K562 (cell line): ENCODE measurements around the gene ATP5F1A. TPM values are rescaled to one million over a fixed set of nuclear protein-coding genes. Genes with fewer than 3 reads are reported as not detected.

Source experiments
- ATAC-seq: fragments of 200-7000 bp; cut with Tn5 transposase; 3 replicates; pipeline ENCODE4 v1.9.1; 2020; ENCODE audit warnings: moderate library complexity
- BruUV-seq: library from RNA; stranded (reverse); fragments of 400-500 nt; replicated peaks from 2 replicates; lab custom pipeline; 2021; lab: Mats Ljungman, UMichigan
- CTCF ChIA-PET: fragments of 300-600 bp; formaldehyde crosslinking; extraction: SDS; loops from one replicate; lab custom pipeline; 2021; ENCODE audit warnings: low intra/inter-chr PET ratio; lab: Yijun Ruan, JAX
- POLR2A ChIA-PET: fragments of 300-600, 350-650 bp; sonication (Branson Sonifier 250); formaldehyde crosslinking; extraction: SDS; loops from one replicate; lab custom pipeline; 2021; ENCODE audit warnings: antibody characterized with exemption, inconsistent platforms; lab: Yijun Ruan, JAX
- DNase-seq, 4 experiments: peaks; one replicate each; pipeline versions ENCODE4 v3.0.0 to v3.0.0-alpha.2; 2011 to 2018; ENCODE audit warnings: low spot score in 3 of 4, mixed read lengths in 3 of 4; ENCODE audit errors: extremely low read depth in 1 of 4
- FAIRE-seq: peaks from 2 replicates; lab custom pipeline; 2011; peaks lifted over from hg19 to GRCh38; lab: Jason Lieb, UNC
- H2AFZ ChIP-seq: 2 replicates; pipeline ENCODE4 v1.6.0; 2011; ENCODE audit warnings: low read depth, low read length, control low read depth, inconsistent platforms
- H3K27ac ChIP-seq: fragments of 200-600 bp; 3 replicates; pipeline ENCODE4 v1.8.0; 2011; ENCODE audit warnings: low read depth, mild to moderate bottlenecking, control low read depth, inconsistent platforms, low read length, moderate library complexity, mixed read lengths; ENCODE audit errors: extremely low read depth
- H3K27me3 ChIP-seq, 2 experiments: fragments of 300-600 bp in 1 of 2; 2 replicates in 1 of 2; 3 replicates in 1 of 2; pipeline versions ENCODE4 v1.6.0 to v1.8.0; 2011; ENCODE audit warnings: inconsistent platforms in 2 of 2, low read length in 2 of 2, mild to moderate bottlenecking in 1 of 2, mixed read lengths in 1 of 2, moderate library complexity in 1 of 2; ENCODE audit not compliant: control insufficient read depth in 2 of 2, insufficient read depth in 2 of 2
- H3K36me3 ChIP-seq: fragments of 300-600 bp; 3 replicates; pipeline ENCODE4 v1.8.0; 2011; ENCODE audit warnings: mild to moderate bottlenecking, low read length, inconsistent platforms; ENCODE audit not compliant: control insufficient read depth, insufficient read depth
- H3K4me1 ChIP-seq, 2 experiments: fragments of 200-600 bp in 1 of 2; replicated peaks in 1 of 2; 2 replicates in 1 of 2; 3 replicates in 1 of 2; pipeline versions ENCODE4 v1.5.1 to v1.8.0; 2011; ENCODE audit warnings: inconsistent platforms in 2 of 2, low read length in 2 of 2, mild to moderate bottlenecking in 1 of 2, mixed read lengths in 1 of 2, moderate library complexity in 1 of 2; ENCODE audit not compliant: control insufficient read depth in 2 of 2, insufficient read depth in 2 of 2
- H3K4me2 ChIP-seq: 2 replicates; pipeline ENCODE4 v1.6.1; 2011; ENCODE audit warnings: low read length, control low read depth, inconsistent platforms, mixed read lengths; ENCODE audit not compliant: insufficient read depth
- H3K4me3 ChIP-seq: fragments of 200-600 bp; sonication (generic), shearing (Covaris generic); 2 replicates; pipeline ENCODE4 v1.5.1; 2016; ENCODE audit warnings: control low read depth, inconsistent platforms
- H3K79me2 ChIP-seq: fragments of 200-600 bp; 3 replicates; pipeline ENCODE4 v1.8.0; 2011; ENCODE audit warnings: low read length, inconsistent platforms; ENCODE audit not compliant: control insufficient read depth, insufficient read depth
- H3K9ac ChIP-seq, 2 experiments: 2 replicates each; pipeline versions ENCODE4 v1.6.0 to v1.6.1; 2011; ENCODE audit warnings: low read depth in 2 of 2, low read length in 2 of 2, control low read depth in 1 of 2, inconsistent platforms in 1 of 2, mild to moderate bottlenecking in 1 of 2, mixed read lengths in 1 of 2; ENCODE audit not compliant: insufficient read depth in 1 of 2
- H3K9me1 ChIP-seq: one replicate; pipeline ENCODE4 v1.6.0; 2011; ENCODE audit warnings: inconsistent platforms, mild to moderate bottlenecking, low read length, moderate library complexity; ENCODE audit not compliant: control insufficient read depth, insufficient read depth
- H3K9me3 ChIP-seq: replicated peaks from 2 replicates; pipeline ENCODE4 v1.5.1; 2011; ENCODE audit warnings: low read depth, low read length, inconsistent platforms; ENCODE audit not compliant: control insufficient read depth, insufficient read depth
- H4K20me1 ChIP-seq: replicated peaks from 2 replicates; pipeline ENCODE4 v1.6.1; 2011; ENCODE audit warnings: low read length, inconsistent platforms, mixed read lengths; ENCODE audit not compliant: control insufficient read depth, insufficient read depth
- ATF6 ChIP-seq: sonication (generic); formaldehyde crosslinking; IDR thresholded peaks from 2 replicates; pipeline ENCODE4 v1.4.0; 2020; ENCODE audit warnings: mild to moderate bottlenecking, missing genetic modification reagents
- BCL6 ChIP-seq: fragments of 250-450 bp; sonication (Bioruptor Pico); IDR thresholded peaks from 2 replicates; pipeline ENCODE4 v1.4.0; 2020
- CBX2 ChIP-seq: fragments of 200-600 bp; sonication (generic); IDR thresholded peaks from one replicate; pipeline ENCODE4 v1.6.1; 2012; ENCODE audit warnings: mild to moderate bottlenecking, low read length, inconsistent platforms; ENCODE audit not compliant: insufficient read depth, poor library complexity, severe bottlenecking
- CHD2 ChIP-seq: IDR thresholded peaks from 2 replicates; pipeline ENCODE4 v1.6.1; 2011; ENCODE audit warnings: low read depth, low read length
- HBP1 ChIP-seq: fragments of 450-650 bp; formaldehyde crosslinking; IDR thresholded peaks from 2 replicates; pipeline ENCODE4 v1.4.0; 2022; ENCODE audit warnings: missing genetic modification characterization
- KLF6 ChIP-seq: fragments of 250-450 bp; sonication (Bioruptor Pico); IDR thresholded peaks from 2 replicates; pipeline ENCODE4 v1.4.0; 2020; ENCODE audit warnings: mild to moderate bottlenecking, moderate library complexity, borderline replicate concordance
- ZNF398 ChIP-seq: fragments of 250-450 bp; sonication (Bioruptor Pico); IDR thresholded peaks from 2 replicates; pipeline ENCODE4 v1.8.0; 2021; ENCODE audit warnings: moderate library complexity, mild to moderate bottlenecking, inconsistent platforms
- ZNF408 ChIP-seq: fragments of 250-450 bp; sonication (Bioruptor Pico); IDR thresholded peaks from 2 replicates; pipeline ENCODE4 v1.4.0; 2020; ENCODE audit warnings: low read depth, mild to moderate bottlenecking, moderate library complexity
- ZNF57 ChIP-seq: fragments of 450-650 bp; formaldehyde crosslinking; IDR thresholded peaks from 2 replicates; pipeline ENCODE4 v1.4.0; 2020; ENCODE audit warnings: mild to moderate bottlenecking, moderate library complexity
- WGBS: fragments of 100-300 bp; shearing (Covaris generic); methylation state at CpG from one replicate; pipeline ENCODE4 v1.1.6; 2016; ENCODE audit warnings: low coverage, mixed read lengths; ENCODE audit not compliant: insufficient coverage; ENCODE audit errors: missing lambda C conversion rate; 5-methylcytosine and 5-hydroxymethylcytosine counted together
- in situ Hi-C: fragments of 300-500 bp; cut with MboI; formaldehyde crosslinking; loops from 4 replicates; pipeline ENCODE4 v1.15.0; 2018; ENCODE audit warnings: inconsistent platforms, mixed read lengths
- intact Hi-C: fragments of 100-400 bp; cut with micrococcal nuclease; formaldehyde crosslinking; loops from 2 replicates; pipeline ENCODE4 v1.14.2; 2022
- polyA plus RNA-seq, 8 experiments: library from polyadenylated mRNA; depleted of rRNA in 4 of 8; stranded (reverse) in 5 of 8; unstranded in 3 of 8; fragments of >200 nt; fragmentation: Nextera tagmentation in 2 of 8; fragmentation: Illumina TruSeq in 1 of 8; extraction: Ambion mirVana in 2 of 8; extraction: Trizol in 1 of 8; gene quantifications; 2 replicates each; pipeline versions ENCODE4 v1.2.1 to v1.2.3, GENCODE V29; 2011 to 2014; ENCODE audit warnings: inconsistent platforms in 1 of 8, missing spikeins in 1 of 8
- total RNA-seq, 7 experiments: library from RNA; depleted of rRNA in 6 of 7; stranded (reverse); fragments of >200 nt in 6 of 7; fragmentation: Illumina TruSeq in 2 of 7; extraction: Trizol in 2 of 7; gene quantifications; 2 replicates each; pipeline versions ENCODE4 v1.2.1 to v1.2.3, GENCODE V29; 2011 to 2021; ENCODE audit warnings: low replicate concordance in 1 of 7

Gene ATP5F1A
- total and polyA plus RNA-seq, 9 of the 15 experiments (the other 6 are each of a cell fraction or from before 2014, with no cell fraction given): 377 to 762 (median 490) TPM

- TF ChIP-seq ZNF398 (CRISPR knock-in tag): no peak
- no peak for TF ChIP-seq CHD2
Observed at GRCh38 chr18:46037512-46038305, 60.4 kb downstream of the ATP5F1A start (continued).

- H4K20me1 ChIP-seq: no peaks in the 10 kb centered on the region
- H3K79me2 ChIP-seq: peaks cover 13% of the 10 kb centered on the region; the same call in 2 of the 3 replicates
- ChIA-PET CTCF (no interaction called here), POLR2A (no interaction called here)
- no TSS peak for BruUV-seq
- H3K36me3 ChIP-seq: peaks cover 41% of the 10 kb centered on the region; the same call in 2 of the 3 replicates
- peaks cover 7 to 18% of the 10 kb centered on the region in 2 experiments; a peak in 4 of 5 replicates for H3K4me1 ChIP-seq
- H2AFZ ChIP-seq: no peak overlapping the region
- 86% methylated on average over 2 of the region's 2 CpGs for WGBS
- no peak overlapping the region for H3K27ac ChIP-seq
- no peak overlapping the region for H3K4me3 ChIP-seq
- no peaks in the 10 kb centered on the region for H3K9me1 ChIP-seq
- no peak for ATAC-seq
- intact Hi-C loops (no loop called here), in situ Hi-C loops (no loop called here)
- H3K4me2 ChIP-seq: no peak overlapping the region
- no peak overlapping the region for H3K9ac ChIP-seq
- H3K27me3 ChIP-seq: no peaks in the 10 kb centered on the region
- H3K9me3 ChIP-seq: no peaks in the 10 kb centered on the region
- no peak for DNase-seq
- FAIRE-seq: no peak
- TF ChIP-seq ZNF408 (CRISPR knock-in tag) (no peak), KLF6 (CRISPR knock-in tag) (no peak), ZNF57 (no peak), ATF6 (CRISPR knock-in tag) (no peak), HBP1 (CRISPR knock-in tag) (no peak), BCL6 (CRISPR knock-in tag) (no peak), CBX2 (no peak)
Observed at GRCh38 chr18:46035696-46036680, 62.1 kb downstream of the ATP5F1A start.
